Thyroid gland (tissue), 4 donors: Measurements from ENCODE around the gene GPR89A. TPM values are rescaled to one million over a fixed set of nuclear protein-coding genes. Genes with fewer than 3 reads are reported as not detected.
"Not testable (repeated sequence)": the region's sequence is repeated elsewhere in the genome, so short reads cannot be mapped to it uniquely, and the experiment has no call there.

Experiments
- DNase-seq, 2 donors: peaks; one replicate each; pipeline ENCODE4 v3.0.0-alpha.2; 2019
- H3K27ac ChIP-seq, 3 donors: fragments of 200-600 bp; sonication (generic); 1 replicate in 2 of 3; 2 replicates in 1 of 3; pipeline ENCODE4 v1.5.1; 2016 to 2019; ENCODE audit warnings: mild to moderate bottlenecking in 1 of 3, moderate library complexity in 1 of 3
- H3K27me3 ChIP-seq: fragments of 200-600 bp; sonication (generic); one replicate; pipeline ENCODE4 v1.5.1; 2019
- H3K36me3 ChIP-seq, 2 donors: fragments of 200-600 bp; sonication (generic); one replicate each; pipeline ENCODE4 v1.5.1; 2016 to 2019
- H3K4me1 ChIP-seq, 2 donors: fragments of 200-600 bp; sonication (generic); one replicate each; pipeline ENCODE4 v1.5.1; 2017 to 2019
- H3K4me3 ChIP-seq, 3 donors: fragments of 200-600 bp; sonication (generic); replicated peaks in 1 of 3; 1 replicate in 2 of 3; 2 replicates in 1 of 3; pipeline ENCODE4 v1.5.1; 2016; ENCODE audit warnings: mild to moderate bottlenecking in 1 of 3
- H3K9me3 ChIP-seq: fragments of 200-600 bp; sonication (generic); one replicate; pipeline ENCODE4 v1.5.1; 2017
- CTCF ChIP-seq, 6 experiments: fragments of 200-600 bp in 3 of 6; fragments of 450-650 bp in 3 of 6; sonication (generic) in 3 of 6; IDR thresholded peaks; one replicate each; pipeline ENCODE4 v1.5.1; 2016 to 2019; ENCODE audit warnings: antibody characterized with exemption in 6 of 6, mild to moderate bottlenecking in 2 of 6, inconsistent platforms in 1 of 6, moderate library complexity in 1 of 6
- POLR2A ChIP-seq, 2 donors: fragments of 450-650 bp; IDR thresholded peaks; one replicate each; pipeline ENCODE4 v1.6.1; 2017; ENCODE audit warnings: antibody characterized with exemption in 2 of 2, mild to moderate bottlenecking in 2 of 2, moderate library complexity in 1 of 2
- WGBS, 2 donors: methylation state at CpG; one replicate each; pipeline ENCODE4 v1.1.5; 2017; 5-methylcytosine and 5-hydroxymethylcytosine counted together
- intact Hi-C: fragments of 100-400 bp; cut with DNase I; formaldehyde crosslinking; loops from one replicate; pipeline ENCODE4 v1.15.1; 2023
- total RNA-seq, 4 donors: library from RNA; depleted of rRNA; stranded (reverse); fragments of >200 nt; gene quantifications; one replicate each; pipeline ENCODE4 v1.2.3, GENCODE V29; 2016

Gene GPR89A
- total RNA-seq, 4 donors from 2014 or later: 23.1 to 41.8 (median 32.7) TPM

- Histone ChIP-seq H3K4me3 (no peak overlapping the region), H3K9me3 (no peaks in the 10 kb centered on the region), H3K27me3 (no peaks in the 10 kb centered on the region), H3K4me1 (peaks cover 8 to 18% of the 10 kb centered on the region in 2 donors), H3K36me3 (no peaks in the 10 kb centered on the region), H3K27ac (peak overlapping the region in 2 of 3 donors; percentile 12 to 46)
- DNase-seq: no peak
- no peak for TF ChIP-seq CTCF (IDR thresholded peaks at IDR 0.05)
- no peak for TF ChIP-seq POLR2A (IDR thresholded peaks at IDR 0.05)
- intact Hi-C loops: no loop called here
- 80 to 87% methylated on average over 6 of the region's 6 CpGs for WGBS, 2 donors
These were observed 106.8 kb downstream of the GPR89A start for GRCh38 chr1:145714524-145715111.

DNA sequence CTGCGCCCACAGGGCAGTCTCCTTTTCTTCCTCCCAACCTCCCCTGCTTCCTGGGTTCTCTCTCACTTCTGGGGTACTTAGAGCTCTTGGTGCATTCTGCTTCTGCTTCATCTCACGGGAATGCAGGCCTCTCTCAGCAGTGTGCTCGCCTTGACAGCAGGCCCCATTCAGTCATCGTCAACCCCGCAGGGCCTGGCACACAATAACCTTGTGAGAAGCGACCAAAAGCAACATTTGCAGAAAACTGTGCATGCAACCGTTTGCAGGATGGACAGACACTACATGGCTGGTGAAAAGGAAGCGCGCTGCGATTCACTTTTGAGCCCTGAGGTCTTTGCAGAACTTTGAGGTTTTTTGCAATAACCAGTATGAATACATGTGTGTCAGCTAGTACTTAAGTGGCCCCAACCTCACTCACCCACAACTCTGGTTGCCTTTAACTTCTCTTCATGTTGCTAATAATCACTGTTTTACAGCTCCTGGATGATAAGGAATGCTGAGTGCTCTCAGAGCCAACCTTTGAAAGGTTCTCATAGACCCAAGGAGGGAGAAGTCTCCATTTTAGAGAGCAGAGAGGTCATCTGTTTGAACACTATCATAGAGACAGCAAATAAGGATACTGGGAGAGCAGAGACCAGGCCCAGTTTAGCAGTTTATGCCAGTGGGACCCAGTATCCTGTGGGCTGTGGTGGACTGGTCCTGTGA lies 109.0 kb downstream of the GPR89A start:
- Histone ChIP-seq H3K36me3 (no peaks in the 10 kb centered on the region), H3K27ac (no peak overlapping the region), H3K9me3 (no peaks in the 10 kb centered on the region), H3K27me3 (no peaks in the 10 kb centered on the region), H3K4me3 (no peak overlapping the region), H3K4me1 (peaks cover 0 to 24% of the 10 kb centered on the region in 2 donors)
- WGBS, 2 donors: 61 to 62% methylated on average over 9 to 10 of the region's 10 CpGs
- intact Hi-C loops: no loop called here
- TF ChIP-seq POLR2A (IDR thresholded peaks at IDR 0.05) (no peak), CTCF (IDR thresholded peaks at IDR 0.05) (no peak)
- DNase-seq: no peak

GRCh38 chr1:145717833-145718232 lies 110.0 kb downstream of the GPR89A start:
- Histone ChIP-seq H3K4me3 (no peak overlapping the region), H3K27ac (no peak overlapping the region), H3K27me3 (no peaks in the 10 kb centered on the region), H3K36me3 (no peaks in the 10 kb centered on the region), H3K4me1 (peaks cover 0 to 21% of the 10 kb centered on the region in 2 donors), H3K9me3 (no peaks in the 10 kb centered on the region)
- 73 to 100% methylated on average over 1 of the region's 1 CpG for WGBS, 2 donors
- no peak for TF ChIP-seq CTCF (IDR thresholded peaks at IDR 0.05)
- no peak for TF ChIP-seq POLR2A (IDR thresholded peaks at IDR 0.05)
- no peak for DNase-seq
- intact Hi-C loops: no loop called here

DNA sequence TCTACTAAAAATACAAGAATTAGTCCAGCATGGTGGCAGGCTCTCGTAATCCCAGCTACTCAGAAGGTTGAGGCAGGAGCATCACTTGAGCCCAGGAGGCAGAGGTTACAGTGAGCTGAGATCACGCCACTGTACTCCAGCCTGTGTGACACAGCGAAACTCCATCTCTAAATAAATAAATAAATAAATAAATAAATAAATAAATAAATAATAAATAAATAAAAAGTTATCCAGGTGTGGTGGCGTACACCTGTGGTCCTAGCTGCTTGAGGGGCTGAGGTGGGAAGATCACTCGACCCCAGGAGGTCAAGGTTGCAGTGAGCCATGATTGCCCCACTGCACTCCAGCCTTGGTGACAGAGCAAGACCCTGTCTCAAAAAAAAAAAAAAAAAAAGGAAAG lies 110.7 kb downstream of the GPR89A start:
- peaks cover 0 to 21% of the 10 kb centered on the region in 2 donors for H3K4me1 ChIP-seq
- 95 to 98% methylated on average over 5 of the region's 5 CpGs for WGBS, 2 donors

GRCh38 chr1:145719230-145720079 lies 111.7 kb downstream of the GPR89A start, which contains the start of gene CD160:
Gene CD160, plus strand, starts transcription at chr1:145719499. Its CDS starts 8,829 bp downstream, at chr1:145728328.
- no peak within 1 kb of the TSS for H3K4me3 ChIP-seq
- intact Hi-C loops: no loop called here
- TF ChIP-seq CTCF (IDR thresholded peaks at IDR 0.05): no peak
- TF ChIP-seq POLR2A (IDR thresholded peaks at IDR 0.05): no peak
- peaks cover 0 to 21% of the 10 kb centered on the region in 2 donors for H3K4me1 ChIP-seq
- no peak for DNase-seq
- no peaks in the 10 kb centered on the region for H3K27me3 ChIP-seq
- WGBS, 2 donors: 89 to 94% methylated on average over 12 of the region's 12 CpGs
- no peak within 1 kb of the TSS for H3K27ac ChIP-seq
- no peaks in the 10 kb centered on the region for H3K9me3 ChIP-seq
- H3K36me3 ChIP-seq: no peaks in the 10 kb centered on the region

More for the DNA sequence above, 110.7 kb downstream of the GPR89A start:
- H3K36me3 ChIP-seq, H3K4me3 ChIP-seq, H3K9me3 ChIP-seq, H3K27me3 ChIP-seq, H3K27ac ChIP-seq, DNase-seq, intact Hi-C loops: not testable (repeated sequence)

Other genes starting within 250 kb of the GPR89A start
- gene NBPF20, start 182.4 kb upstream of the GPR89A start, total RNA-seq: 1 to 10 TPM; 1.9 to 4.5 (median 2.4) TPM
- under 1 TPM in 3 of 4 donors, not detected in 1; 0.27 to 0.56 (median 0.29) TPM for gene PDZK1, start 99.4 kb downstream of the GPR89A start, total RNA-seq
- not detected for gene CD160, start 111.5 kb downstream of the GPR89A start, total RNA-seq
- 10 to 100 TPM; 17.2 to 33.9 (median 25.4) TPM for gene RNF115, start 216.1 kb downstream of the GPR89A start, total RNA-seq
- gene POLR3C, start 216.2 kb downstream of the GPR89A start, total RNA-seq: 10 to 100 TPM; 28.0 to 36.5 (median 32.7) TPM
- gene NUDT17, start 237.6 kb downstream of the GPR89A start, total RNA-seq: 1 to 10 TPM; 2.4 to 4.6 (median 3.4) TPM